ENCODE measurements around the gene DUSP2. TPM values are rescaled to one million over a fixed set of nuclear protein-coding genes. Genes with fewer than 3 reads are reported as not detected.

The DUSP2 gene
- total RNA-seq, 2 experiments from 2014 or later = 274 to 279 TPM

DNA sequence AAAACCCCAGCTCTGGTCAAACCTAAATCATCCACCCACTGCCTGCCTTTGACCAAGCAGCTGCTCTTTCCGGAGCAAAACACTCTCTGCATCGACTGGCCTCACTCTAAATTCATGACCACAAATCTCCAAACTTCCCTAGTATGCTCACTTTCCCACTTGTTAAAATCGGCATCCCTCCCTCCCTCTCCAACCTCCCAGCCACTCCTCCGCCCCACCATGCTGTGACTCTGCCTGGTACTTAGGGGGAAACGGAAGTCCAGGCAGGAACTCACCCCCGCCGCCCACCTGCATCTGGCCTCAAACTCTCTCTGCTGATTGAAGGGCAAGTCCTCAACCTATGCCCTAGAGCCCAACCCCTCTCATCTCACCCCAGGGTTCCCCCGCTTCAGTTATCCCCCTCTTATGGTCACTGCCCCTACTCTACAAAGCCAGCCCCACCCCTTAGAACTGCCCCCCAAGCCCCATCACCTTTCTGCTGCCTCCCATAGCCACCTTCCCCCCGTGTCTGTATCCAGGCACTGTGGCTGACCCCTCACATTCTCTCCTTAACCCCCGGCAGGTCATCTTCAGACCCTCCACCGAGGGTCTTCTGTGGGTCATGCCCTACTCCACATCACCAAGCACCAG lies 25.0 kb downstream of the DUSP2 start:
- peaks cover 23% of the 10 kb centered on the region for H3K4me1 Mint-ChIP-seq
- H3K27me3 Mint-ChIP-seq = peaks cover 48% of the 10 kb centered on the region
- no peak for DNase-seq
- H3K36me3 Mint-ChIP-seq = peaks cover 5% of the 10 kb centered on the region
- H3K9me3 Mint-ChIP-seq = no peaks in the 10 kb centered on the region
- H3K27ac Mint-ChIP-seq = peak overlapping the region; percentile 18
- no peak overlapping the region for H3K4me3 Mint-ChIP-seq

DNA sequence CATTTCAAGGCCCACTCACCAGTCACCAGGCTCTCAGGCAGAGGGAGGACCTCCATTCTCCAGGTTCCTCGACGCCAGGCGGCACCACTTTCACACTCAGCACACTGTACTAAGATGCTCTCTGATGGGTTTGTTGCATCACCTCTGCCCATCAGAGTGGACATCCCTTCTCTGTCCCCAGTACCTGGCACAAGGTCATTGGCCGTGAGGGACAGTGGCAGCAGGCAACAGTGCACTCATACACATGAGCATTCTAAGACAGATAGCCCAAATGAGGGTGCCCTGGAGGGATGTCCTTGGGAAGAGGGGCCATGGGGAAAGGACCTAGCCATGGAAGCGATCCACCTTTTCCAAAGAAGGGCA lies 25.9 kb downstream of the DUSP2 start:
- Mint-ChIP-seq H3K36me3 (no peaks in the 10 kb centered on the region), H3K27me3 (peaks cover 49% of the 10 kb centered on the region), H3K4me3 (no peak overlapping the region), H3K27ac (no peak overlapping the region), H3K9me3 (no peaks in the 10 kb centered on the region), H3K4me1 (peaks cover 23% of the 10 kb centered on the region)
- DNase-seq = no peak

DNA sequence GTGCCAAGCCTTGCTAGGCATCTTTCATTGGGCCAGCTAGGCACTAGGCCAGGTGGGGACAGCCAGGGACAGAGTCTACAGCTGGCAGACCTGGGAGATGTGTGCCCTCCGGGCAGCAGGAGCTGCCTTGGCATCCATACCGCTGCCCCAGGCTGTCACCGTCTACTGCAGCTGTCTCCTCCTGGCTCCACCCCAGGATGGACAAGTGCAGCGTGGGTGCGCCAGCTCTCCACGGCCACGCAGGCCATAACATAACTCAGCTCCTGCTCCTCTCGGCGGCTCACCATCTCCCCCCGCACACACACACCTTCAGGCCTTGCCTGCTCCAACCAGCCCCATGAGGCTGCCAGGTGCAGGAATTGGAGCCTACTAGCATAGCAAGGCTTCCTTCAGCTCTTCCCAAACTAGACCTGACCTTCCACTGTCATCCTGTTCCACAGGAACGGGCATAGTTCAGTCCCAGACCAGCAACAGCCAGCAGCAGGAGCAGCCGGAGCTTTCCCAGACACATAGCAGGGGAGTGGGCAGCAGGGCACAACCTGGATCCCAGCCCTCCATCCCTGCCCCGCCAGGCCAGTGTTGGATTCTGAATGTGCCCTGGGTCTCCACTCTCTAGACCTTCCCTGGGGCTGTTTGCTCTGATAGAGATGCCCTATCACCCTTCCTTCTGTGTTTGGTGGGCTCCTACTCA lies 26.4 kb downstream of the DUSP2 start:
- Mint-ChIP-seq H3K27me3 (peaks cover 49% of the 10 kb centered on the region), H3K27ac (peak overlapping the region; percentile 9), H3K36me3 (no peaks in the 10 kb centered on the region), H3K4me3 (no peak overlapping the region), H3K4me1 (peaks cover 23% of the 10 kb centered on the region), H3K9me3 (no peaks in the 10 kb centered on the region)
- DNase-seq = no peak

DNA sequence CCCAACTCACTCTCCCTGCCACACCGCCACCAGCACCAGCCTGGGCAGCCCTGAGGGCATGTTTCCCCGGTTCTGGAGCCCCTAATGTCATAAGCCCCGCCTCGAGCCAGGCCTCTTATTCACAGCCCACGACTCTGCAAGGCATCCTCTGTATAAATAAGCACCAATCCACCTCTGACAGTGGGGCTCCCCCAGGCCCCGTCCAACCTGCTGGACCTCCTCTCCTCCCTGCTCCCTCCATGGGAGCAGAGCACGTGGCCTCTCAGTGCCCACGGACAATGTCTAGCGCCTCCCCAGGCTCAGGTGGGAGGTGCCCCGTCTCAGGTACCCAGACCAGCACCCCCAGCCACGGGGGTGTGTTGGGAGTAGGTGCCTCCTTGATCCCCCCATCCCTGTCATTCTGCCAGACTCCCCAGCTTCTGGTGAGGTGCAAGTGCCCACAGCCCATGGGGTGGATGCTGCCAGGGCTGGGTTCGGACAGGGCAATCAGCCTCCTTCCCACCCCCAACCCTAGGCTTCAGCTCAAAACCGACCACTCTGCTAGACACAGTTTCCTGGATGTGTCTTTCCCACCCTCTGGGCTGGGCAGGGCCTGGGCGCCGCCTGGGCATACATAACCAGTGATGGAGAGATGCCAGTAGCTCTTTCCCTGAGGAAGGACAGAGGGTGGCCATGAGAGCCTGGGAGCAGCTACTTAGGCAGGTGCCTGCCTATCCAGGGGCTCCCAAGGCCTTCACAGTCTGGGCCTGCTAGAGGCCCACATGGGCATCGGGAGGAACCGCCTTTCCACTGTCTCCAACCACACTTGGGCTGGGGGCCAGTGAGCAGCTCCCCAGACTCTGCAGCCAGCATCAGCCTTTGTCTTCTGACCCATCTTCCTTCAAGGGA lies 27.3 kb downstream of the DUSP2 start:
- Mint-ChIP-seq H3K27me3 (peaks cover 49% of the 10 kb centered on the region), H3K4me1 (peaks cover 23% of the 10 kb centered on the region), H3K27ac (no peak overlapping the region), H3K9me3 (no peaks in the 10 kb centered on the region), H3K4me3 (peak overlapping the region; percentile 71), H3K36me3 (no peaks in the 10 kb centered on the region)
- no peak for DNase-seq

DNA sequence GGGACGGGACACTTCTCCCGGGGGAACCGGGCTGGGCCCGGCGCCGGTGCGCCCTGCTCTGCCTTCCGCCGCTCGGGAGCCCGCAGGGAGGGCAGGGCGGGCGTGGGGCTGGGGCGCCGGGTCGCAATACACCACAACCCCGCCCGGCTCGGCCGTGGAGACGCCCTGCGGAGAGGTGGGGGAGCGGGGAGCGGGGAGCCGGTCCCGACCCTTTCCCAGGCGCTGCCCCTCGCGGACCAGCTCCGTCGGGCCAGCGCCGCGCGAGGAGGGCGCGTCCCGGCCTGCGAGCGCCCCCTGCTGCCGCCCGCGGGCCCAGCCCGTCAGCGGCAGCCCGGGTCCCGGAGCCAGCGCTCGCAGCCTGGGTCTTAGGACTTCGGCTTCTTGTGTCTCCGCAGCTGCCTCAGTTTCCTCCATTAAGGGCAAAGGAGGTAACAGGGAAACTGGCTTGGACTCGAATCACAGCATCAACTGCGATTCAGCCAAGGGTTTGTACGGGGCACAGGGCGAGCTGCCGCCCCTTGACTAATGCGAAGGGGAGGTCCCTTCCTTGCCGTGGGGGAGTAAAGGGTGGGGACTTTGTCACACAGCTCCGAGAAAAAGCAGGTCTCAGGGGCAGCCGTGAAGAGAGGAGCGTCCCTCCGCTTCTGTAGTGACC lies 28.2 kb downstream of the DUSP2 start:
- Mint-ChIP-seq H3K27ac (no peak overlapping the region), H3K4me1 (peaks cover 23% of the 10 kb centered on the region), H3K4me3 (peak overlapping the region; percentile 71), H3K9me3 (no peaks in the 10 kb centered on the region), H3K36me3 (no peaks in the 10 kb centered on the region), H3K27me3 (peaks cover 49% of the 10 kb centered on the region)
- DNase-seq = peak; percentile 82

DNA sequence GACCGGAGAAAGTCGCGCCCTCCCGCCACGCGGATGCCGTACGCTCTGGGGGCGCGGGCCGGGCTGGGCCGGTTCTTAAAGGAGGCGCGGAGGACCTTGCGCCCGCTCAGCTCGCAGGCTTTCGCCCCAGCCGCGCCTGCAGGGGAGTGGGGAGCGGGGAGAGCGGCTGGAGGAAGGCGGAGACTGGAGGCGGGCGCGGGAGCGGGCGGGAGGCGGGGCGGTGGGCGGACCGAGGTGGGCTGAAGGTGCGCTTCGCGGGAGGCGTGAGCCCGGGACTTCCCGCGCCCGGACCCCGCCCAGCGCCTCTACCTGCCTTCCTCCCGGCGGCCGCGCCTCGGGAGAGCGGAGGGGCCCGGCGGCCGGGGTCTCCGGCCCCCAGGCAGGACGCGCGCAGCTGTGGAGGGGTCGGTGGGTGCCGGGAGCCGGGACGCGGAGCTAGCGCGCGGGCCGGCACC lies 28.8 kb downstream of the DUSP2 start, which contains the start of gene ADRA2B:
Gene ADRA2B (minus strand): TSS at position 148 of the 455 bp plus-strand sequence. CDS start 422 bp downstream, outside the sequence.
- Mint-ChIP-seq H3K36me3 (no peaks in the 10 kb centered on the region), H3K27ac (peak within 1 kb of the TSS; percentile 26), H3K27me3 (peaks cover 47% of the 10 kb centered on the region), H3K4me3 (peak within 1 kb of the TSS; percentile 71), H3K4me1 (peaks cover 23% of the 10 kb centered on the region), H3K9me3 (no peaks in the 10 kb centered on the region)
- peak; percentile 73 for DNase-seq

DNA sequence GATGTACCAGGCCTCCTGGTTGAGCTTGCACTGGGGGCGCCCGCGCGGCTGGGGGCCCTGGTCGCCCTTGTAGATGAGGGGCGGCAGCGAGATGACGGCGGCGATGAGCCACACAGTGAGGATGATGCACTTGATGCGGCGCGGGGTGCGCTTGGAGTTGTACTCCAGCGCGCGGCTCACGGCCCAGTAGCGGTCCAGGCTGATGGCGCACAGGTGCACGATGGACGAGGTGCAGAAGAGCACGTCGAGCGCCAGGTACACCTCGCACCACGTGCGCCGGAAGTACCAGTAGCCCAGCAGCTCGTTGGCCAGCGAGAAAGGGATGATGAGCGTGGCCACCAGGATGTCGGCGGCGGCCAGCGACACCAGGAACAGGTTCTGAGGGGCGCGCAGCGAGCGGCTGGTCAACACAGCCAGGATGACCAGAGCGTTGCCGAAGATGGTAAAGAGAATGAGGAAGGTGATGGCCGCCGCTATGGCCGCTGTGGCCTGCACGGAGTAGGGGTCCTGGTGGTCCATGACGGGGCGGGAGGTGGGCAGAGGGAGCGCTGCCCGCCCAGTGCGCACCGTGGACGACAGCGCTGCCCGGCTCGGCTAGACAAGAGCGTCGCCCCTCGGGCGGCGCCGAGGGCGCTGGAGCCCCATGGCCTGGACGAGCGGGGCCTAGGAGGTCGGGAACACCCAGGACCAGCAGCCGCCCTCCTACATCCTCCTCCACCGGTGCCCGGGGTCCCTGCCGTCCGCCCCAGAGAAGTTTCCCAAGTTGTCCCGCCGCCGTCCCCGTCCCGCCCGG lies 29.4 kb downstream of the DUSP2 start:
- H3K36me3 Mint-ChIP-seq = no peaks in the 10 kb centered on the region
- peak overlapping the region; percentile 26 for H3K27ac Mint-ChIP-seq
- H3K4me3 Mint-ChIP-seq = peak overlapping the region; percentile 68
- peaks cover 41% of the 10 kb centered on the region for H3K27me3 Mint-ChIP-seq
- H3K4me1 Mint-ChIP-seq = peaks cover 19% of the 10 kb centered on the region
- no peak for DNase-seq
- H3K9me3 Mint-ChIP-seq = no peaks in the 10 kb centered on the region

DNA sequence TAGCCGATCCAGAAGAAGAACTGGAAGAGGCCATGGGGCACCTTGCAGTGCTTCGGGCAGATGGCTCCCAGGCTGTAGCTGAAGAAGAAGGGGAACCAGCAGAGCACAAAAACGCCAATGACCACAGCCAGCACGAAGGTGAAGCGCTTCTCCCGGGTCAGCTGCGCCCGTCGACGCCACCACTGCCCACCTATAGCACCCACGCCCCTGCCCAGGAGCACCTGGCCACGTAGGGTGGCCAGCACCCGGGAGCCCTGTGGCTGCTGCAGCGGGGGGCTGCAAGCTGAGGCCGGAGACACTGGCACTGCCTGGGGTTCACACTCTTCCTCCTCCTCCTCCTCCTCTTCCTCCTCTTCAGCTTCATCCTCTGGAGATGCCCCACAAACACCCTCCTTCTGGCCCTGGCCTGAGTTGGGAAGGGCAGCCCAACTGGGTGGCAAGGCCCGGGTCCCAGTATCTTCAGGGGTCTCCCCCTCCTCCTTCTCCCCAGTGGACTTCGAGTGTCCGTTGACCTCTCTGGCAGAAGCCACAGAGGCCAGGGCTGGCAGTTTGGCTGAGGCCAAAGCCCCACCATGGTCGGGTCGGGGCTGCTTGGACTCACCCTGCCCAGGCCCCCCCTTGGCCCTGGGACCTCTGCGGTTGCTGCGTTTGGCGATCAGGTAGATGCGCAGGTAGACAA lies 30.2 kb downstream of the DUSP2 start:
- H3K36me3 Mint-ChIP-seq = no peaks in the 10 kb centered on the region
- no peak overlapping the region for H3K27ac Mint-ChIP-seq
- DNase-seq = no peak

DNA sequence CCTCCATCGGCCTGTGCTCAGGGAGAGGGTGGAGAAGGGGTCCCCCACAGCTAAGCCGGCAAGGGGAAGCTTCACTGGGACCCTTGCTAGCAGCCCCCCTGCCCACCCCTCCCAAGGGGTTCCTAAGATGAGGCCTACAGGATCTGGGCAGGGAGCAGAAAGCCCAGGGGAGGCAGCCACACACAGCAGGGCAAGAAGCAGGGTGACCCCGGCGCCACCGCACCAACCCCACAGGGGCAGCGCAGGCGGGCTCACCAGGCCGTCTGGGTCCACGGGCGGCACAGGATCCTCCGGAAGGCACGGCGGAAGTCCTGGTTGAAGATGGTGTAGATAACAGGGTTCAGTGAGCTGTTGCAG lies 30.7 kb downstream of the DUSP2 start:
- no peak overlapping the region for H3K27ac Mint-ChIP-seq
- no peaks in the 10 kb centered on the region for H3K36me3 Mint-ChIP-seq
- peak overlapping the region; percentile 22 for H3K4me3 Mint-ChIP-seq
- DNase-seq = no peak
- peaks cover 28% of the 10 kb centered on the region for H3K27me3 Mint-ChIP-seq
- peaks cover 10% of the 10 kb centered on the region for H3K4me1 Mint-ChIP-seq
- no peaks in the 10 kb centered on the region for H3K9me3 Mint-ChIP-seq

More for the DNA sequence above, 30.2 kb downstream of the DUSP2 start:
- Mint-ChIP-seq H3K4me3 (peak overlapping the region; percentile 68), H3K4me1 (peaks cover 13% of the 10 kb centered on the region), H3K27me3 (peaks cover 33% of the 10 kb centered on the region), H3K9me3 (no peaks in the 10 kb centered on the region)

DNA sequence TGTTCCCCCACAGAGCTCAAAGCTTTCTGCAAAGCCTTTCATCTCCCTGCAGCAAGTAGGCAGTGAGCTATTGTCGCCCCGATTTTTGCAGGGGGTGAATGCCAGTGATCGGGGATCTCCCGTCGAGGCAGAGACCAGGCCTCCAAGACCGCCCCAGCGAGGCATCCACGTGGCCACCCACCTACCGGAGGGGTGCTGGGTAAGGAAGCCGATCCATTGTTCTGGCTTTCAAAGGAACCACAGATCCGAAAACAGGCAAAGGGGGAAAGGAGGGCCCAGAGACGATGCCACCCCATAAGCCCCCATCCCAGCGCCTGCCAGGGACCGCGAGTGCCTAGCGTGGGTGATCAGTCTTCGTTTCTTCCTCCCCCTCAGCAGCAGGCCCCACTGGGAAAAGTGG lies 31.3 kb downstream of the DUSP2 start:
- no peaks in the 10 kb centered on the region for H3K36me3 Mint-ChIP-seq
- no peaks in the 10 kb centered on the region for H3K9me3 Mint-ChIP-seq
- peaks cover 10% of the 10 kb centered on the region for H3K4me1 Mint-ChIP-seq
- no peak overlapping the region for H3K4me3 Mint-ChIP-seq
- H3K27ac Mint-ChIP-seq = no peak overlapping the region
- H3K27me3 Mint-ChIP-seq = peaks cover 22% of the 10 kb centered on the region
- DNase-seq = no peak

DNA sequence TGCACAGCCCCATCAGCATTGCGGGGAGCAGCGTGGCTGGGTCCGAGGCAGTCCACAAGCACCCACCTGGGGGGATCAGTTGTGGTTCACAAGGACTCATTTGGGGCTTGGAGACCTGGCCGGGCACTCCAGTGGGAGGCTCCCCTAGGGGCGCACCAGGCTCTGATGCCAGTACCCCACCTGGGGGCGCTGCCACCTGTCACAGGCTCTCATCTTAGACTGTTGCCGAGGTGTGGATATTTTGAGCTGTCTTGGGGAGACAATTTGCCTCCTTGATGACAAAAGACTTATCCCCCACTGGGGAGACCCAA lies 31.9 kb downstream of the DUSP2 start:
- DNase-seq = peak; percentile 27
- H3K27me3 Mint-ChIP-seq = peaks cover 17% of the 10 kb centered on the region
- H3K27ac Mint-ChIP-seq = peak overlapping the region; percentile 32
- H3K9me3 Mint-ChIP-seq = no peaks in the 10 kb centered on the region
- peaks cover 10% of the 10 kb centered on the region for H3K4me1 Mint-ChIP-seq
- H3K36me3 Mint-ChIP-seq = no peaks in the 10 kb centered on the region
- H3K4me3 Mint-ChIP-seq = no peak overlapping the region

DNA sequence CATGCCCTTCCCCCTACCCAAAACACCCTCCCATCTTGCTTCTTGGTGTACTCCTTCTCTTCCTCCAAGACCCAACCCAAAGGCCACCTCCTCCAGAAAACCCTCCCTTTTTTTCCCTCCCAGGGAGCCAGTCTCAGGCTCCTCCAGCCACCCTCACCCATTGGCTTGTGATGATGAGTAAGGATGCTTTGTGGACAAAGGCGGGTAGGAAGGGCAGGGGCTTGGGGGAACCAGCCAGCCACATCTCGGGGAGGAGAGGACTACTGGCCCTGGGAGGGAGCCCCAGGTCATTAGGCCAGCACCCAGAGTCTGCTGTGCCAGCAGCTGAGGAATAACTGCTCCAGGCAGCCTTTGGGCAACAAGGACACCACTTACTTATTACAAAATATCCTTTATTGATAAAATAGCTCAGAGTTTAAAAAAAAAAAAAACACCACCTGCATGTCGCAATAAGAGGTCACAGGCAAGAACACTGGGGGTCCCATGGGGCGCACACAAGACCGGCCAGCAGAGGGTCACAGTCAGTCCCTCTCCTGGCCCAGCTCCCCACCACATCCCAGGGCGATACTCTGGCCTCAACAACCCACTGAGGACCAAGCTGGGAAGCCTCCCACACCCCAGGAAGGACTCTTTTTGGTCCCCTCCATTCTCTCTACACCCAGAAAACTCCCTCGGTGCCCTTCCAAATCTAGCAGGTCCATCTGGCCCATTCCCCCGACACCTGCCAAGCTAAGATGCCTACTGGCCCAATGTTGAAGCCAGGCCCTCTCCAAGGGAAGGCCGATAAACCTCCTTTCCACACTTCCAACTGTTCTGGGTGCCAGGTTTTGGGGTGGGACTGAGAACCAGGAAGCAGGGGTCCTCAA lies 32.5 kb downstream of the DUSP2 start:
- Mint-ChIP-seq H3K4me1 (peaks cover 9% of the 10 kb centered on the region), H3K27me3 (peaks cover 11% of the 10 kb centered on the region), H3K36me3 (no peaks in the 10 kb centered on the region), H3K9me3 (no peaks in the 10 kb centered on the region), H3K4me3 (no peak overlapping the region), H3K27ac (peak overlapping the region; percentile 32)
- no peak for DNase-seq

DNA sequence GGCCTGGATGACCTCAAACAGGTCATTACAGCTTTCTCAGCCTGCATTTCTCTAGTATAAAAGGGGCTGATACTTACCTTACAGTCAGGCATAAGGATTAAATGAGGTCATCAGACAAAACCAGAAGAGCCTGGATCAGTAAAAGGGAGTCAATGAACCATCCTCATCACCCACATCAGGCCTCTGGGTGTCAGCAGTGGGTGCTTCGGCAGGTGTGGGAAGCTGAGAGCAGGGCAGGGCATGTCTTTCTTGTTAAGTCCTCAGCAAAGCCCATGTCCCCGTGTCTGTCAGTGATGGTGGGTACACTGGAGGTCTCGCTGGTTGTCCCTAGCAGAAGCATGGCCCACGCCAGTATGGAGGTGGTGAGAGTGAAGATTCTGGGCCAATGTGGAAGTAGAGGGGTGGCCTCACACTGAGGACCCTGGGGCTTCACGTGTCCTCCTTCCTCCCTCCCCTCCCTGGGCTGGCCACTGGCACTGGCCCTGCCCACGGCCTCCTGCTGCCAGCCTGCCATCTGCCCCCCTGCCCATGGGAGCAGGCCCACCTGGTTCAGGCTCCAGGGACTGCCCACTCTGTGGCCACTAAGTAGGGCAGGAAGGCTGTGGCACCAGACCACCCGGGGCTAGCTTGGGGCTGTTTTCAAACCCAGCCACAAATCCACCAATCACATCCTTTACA lies 33.3 kb downstream of the DUSP2 start:
- peaks cover 8% of the 10 kb centered on the region for H3K27me3 Mint-ChIP-seq
- no peaks in the 10 kb centered on the region for H3K9me3 Mint-ChIP-seq
- no peaks in the 10 kb centered on the region for H3K36me3 Mint-ChIP-seq
- no peak for DNase-seq
- peaks cover 4% of the 10 kb centered on the region for H3K4me1 Mint-ChIP-seq
- H3K27ac Mint-ChIP-seq = no peak overlapping the region
- no peak overlapping the region for H3K4me3 Mint-ChIP-seq

Data from activated naive CD8-positive, alpha-beta T cell treated with anti-CD3 and anti-CD28 coated beads for 36 hours (primary cell).